Esophagus muscularis mucosa (tissue), 4 donors: ENCODE results near the gene CCDC40. TPM values are rescaled to one million over a fixed set of nuclear protein-coding genes. Genes with fewer than 3 reads are reported as not detected.

ENCODE experiments used
- DNase-seq: peaks from one replicate; pipeline ENCODE4 v3.0.0-alpha.2; 2017; ENCODE audit errors: extremely low spot score
- H3K27ac ChIP-seq, 4 donors: fragments of 200-600 bp; sonication (generic); replicated peaks in 1 of 4; 1 replicate in 3 of 4; 2 replicates in 1 of 4; pipeline ENCODE4 v1.5.1; 2016 to 2019; ENCODE audit warnings: mild to moderate bottlenecking in 1 of 4
- H3K27me3 ChIP-seq, 4 donors: fragments of 200-600 bp; sonication (generic); one replicate each; pipeline versions ENCODE4 v1.5.1 to v1.6.0; 2016 to 2019
- H3K36me3 ChIP-seq, 4 donors: fragments of 200-600 bp; sonication (generic); one replicate each; pipeline ENCODE4 v1.5.1; 2016 to 2019
- H3K4me1 ChIP-seq, 4 donors: fragments of 200-600 bp; sonication (generic); one replicate each; pipeline ENCODE4 v1.5.1; 2016 to 2019
- H3K4me3 ChIP-seq, 4 donors: fragments of 200-600 bp; sonication (generic); 1 replicate in 2 of 4; 2 replicates in 2 of 4; pipeline ENCODE4 v1.5.1; 2016 to 2019; ENCODE audit warnings: mild to moderate bottlenecking in 4 of 4, moderate library complexity in 1 of 4
- H3K9me3 ChIP-seq, 4 donors: fragments of 200-600 bp; sonication (generic); 1 replicate in 3 of 4; 2 replicates in 1 of 4; pipeline ENCODE4 v1.5.1; 2016 to 2019
- CTCF ChIP-seq, 3 experiments: fragments of 200-600 bp in 2 of 3; fragments of 450-650 bp in 1 of 3; sonication (generic) in 2 of 3; IDR thresholded peaks; one replicate each; pipeline ENCODE4 v1.5.1; 2017 to 2019; ENCODE audit warnings: antibody characterized with exemption in 3 of 3, mild to moderate bottlenecking in 2 of 3, moderate library complexity in 1 of 3
- EP300 ChIP-seq: sonication (generic); formaldehyde crosslinking; IDR thresholded peaks from one replicate; pipeline ENCODE4 v1.6.1; 2017; ENCODE audit warnings: antibody characterized with exemption
- POLR2A ChIP-seq: fragments of 450-650 bp; IDR thresholded peaks from one replicate; pipeline ENCODE4 v1.6.1; 2017; ENCODE audit warnings: antibody characterized with exemption, moderate library complexity, mild to moderate bottlenecking, low read depth
- POLR2AphosphoS5 ChIP-seq, 2 donors: sonication (generic); formaldehyde crosslinking; IDR thresholded peaks; one replicate each; pipeline ENCODE4 v1.6.1; 2017; ENCODE audit warnings: antibody characterized with exemption in 2 of 2
- WGBS: methylation state at CpG from one replicate; pipeline ENCODE4 v1.1.5; 2018; 5-methylcytosine and 5-hydroxymethylcytosine counted together
- intact Hi-C: fragments of 100-400 bp; cut with DNase I; formaldehyde crosslinking; loops from one replicate; pipeline ENCODE4 v1.15.1; 2023
- total RNA-seq, 4 donors: library from RNA; depleted of rRNA; stranded (reverse); fragments of >200 nt; gene quantifications; one replicate each; pipeline versions ENCODE4 v1.1.0 to v1.2.1, GENCODE V29; 2016

The CCDC40 gene
- total RNA-seq = 1 to 10 TPM; 4.9 to 9.5 (median 7.8) TPM

GRCh38 chr17:80035937-80036714 lies at the start of gene CCDC40:
CCDC40 (plus strand) TSS chr17:80036642; CDS start chr17:80036663, 21 bp downstream.
- H3K4me1 ChIP-seq = peaks cover 12 to 31% (median 22%) of the 10 kb centered on the region in 4 donors
- WGBS = under 1% methylated on average over 26 of the region's 89 CpGs
- DNase-seq = peak; percentile 94
- TF ChIP-seq POLR2AphosphoS5 (IDR thresholded peaks at IDR 0.05) (peak; percentile 73 to 83), POLR2A (peak; percentile 48), CTCF (IDR thresholded peaks at IDR 0.05) (peak in 1 of 3 experiments; percentile 15), EP300 (no peak)
- no peaks in the 10 kb centered on the region for H3K27me3 ChIP-seq
- H3K27ac ChIP-seq = peak within 1 kb of the TSS; percentile 86 to 94 (median 92)
- intact Hi-C loops = no loop called here
- peaks cover 0 to 13% (median 5%) of the 10 kb centered on the region in 4 donors for H3K36me3 ChIP-seq
- H3K4me3 ChIP-seq = peak within 1 kb of the TSS; percentile 79 to 92 (median 87)
- H3K9me3 ChIP-seq = no peaks in the 10 kb centered on the region

- no peak overlapping the region for H3K27ac ChIP-seq
- DNase-seq = no peak
- H3K36me3 ChIP-seq = peaks cover 0 to 4% (median 0%) of the 10 kb centered on the region in 4 donors
- H3K9me3 ChIP-seq = no peaks in the 10 kb centered on the region
- TF ChIP-seq POLR2A (no peak), CTCF (IDR thresholded peaks at IDR 0.05) (no peak), POLR2AphosphoS5 (IDR thresholded peaks at IDR 0.05) (no peak), EP300 (no peak)
- H3K27me3 ChIP-seq = no peaks in the 10 kb centered on the region
- intact Hi-C loops = no loop called here
- peaks cover 8 to 36% (median 33%) of the 10 kb centered on the region in 4 donors for H3K4me1 ChIP-seq
- 89% methylated on average over 18 of the region's 18 CpGs for WGBS
- H3K4me3 ChIP-seq = no peak overlapping the region
These were observed 49.1 kb upstream of the CCDC40 start for GRCh38 chr17:79987187-79987934.

GRCh38 chr17:79987935-79988184 lies 48.6 kb upstream of the CCDC40 start:
- Histone ChIP-seq H3K9me3 (no peaks in the 10 kb centered on the region), H3K4me3 (no peak overlapping the region), H3K4me1 (peaks cover 13 to 41% (median 38%) of the 10 kb centered on the region in 4 donors), H3K27ac (no peak overlapping the region), H3K36me3 (peaks cover 0 to 4% (median 0%) of the 10 kb centered on the region in 4 donors), H3K27me3 (no peaks in the 10 kb centered on the region)
- no peak for DNase-seq
- 85% methylated on average over 7 of the region's 7 CpGs for WGBS
- TF ChIP-seq CTCF (IDR thresholded peaks at IDR 0.05) (no peak), POLR2A (no peak), POLR2AphosphoS5 (IDR thresholded peaks at IDR 0.05) (no peak), EP300 (no peak)
- intact Hi-C loops = no loop called here

- Histone ChIP-seq H3K27me3 (no peaks in the 10 kb centered on the region), H3K36me3 (peaks cover 0 to 4% (median 0%) of the 10 kb centered on the region in 4 donors), H3K27ac (no peak overlapping the region), H3K4me3 (no peak overlapping the region), H3K9me3 (no peaks in the 10 kb centered on the region), H3K4me1 (peaks cover 18 to 46% (median 43%) of the 10 kb centered on the region in 4 donors)
- 82% methylated on average over 25 of the region's 28 CpGs for WGBS
- intact Hi-C loops = no loop called here
- no peak for DNase-seq
- no peak for TF ChIP-seq POLR2AphosphoS5 (IDR thresholded peaks at IDR 0.05)
- no peak for TF ChIP-seq EP300
These were observed 48.1 kb upstream of the CCDC40 start for GRCh38 chr17:79988185-79988971.
